Measurements from ENCODE around the gene FRG2. TPM values are rescaled to one million over a fixed set of nuclear protein-coding genes. Genes with fewer than 3 reads are reported as not detected.

FRG2 gene
- 0.12 TPM in 1 of 5 replicates, not detected in the others for total RNA-seq (2022; extraction: Qiagen RNA extraction; ENCODE audit: low read depth)

GRCh38 chr4:190027156-190027555 is at the start of gene FRG2:
FRG2 (minus strand) TSS chr4:190027256; CDS start chr4:190027204, 52 bp downstream.

GRCh38 chr4:190064342-190064741 is 37.3 kb upstream of the FRG2 start, which contains the start of gene DBET:
DBET (plus strand) TSS chr4:190064502.

Other genes starting within 250 kb of the FRG2 start
- 36.6 to 40.3 TPM (median 38.2 TPM) in 5 replicates for gene FRG1, start 86.4 kb downstream of the FRG2 start, total RNA-seq (2022; extraction: Qiagen RNA extraction; ENCODE audit: low read depth)
- not detected in 5 replicates for gene DBET, start 37.2 kb upstream of the FRG2 start, total RNA-seq (2022; extraction: Qiagen RNA extraction; ENCODE audit: low read depth)
- gene DUX4, start 146.5 kb upstream of the FRG2 start, total RNA-seq (2022; extraction: Qiagen RNA extraction; ENCODE audit: low read depth), result not detected in 5 replicates

Measured in A549 treated with DMSO at 1 μM for 4 hours (cell line).